GM18873 (cell line): ENCODE data around the gene ACTG2.

Experiments used
- ATAC-seq: cut with Tn5 transposase; IDR thresholded peaks from one replicate; pipeline ENCODE4 v1.9.1; 2021; ENCODE audit warnings: mild to moderate bottlenecking, moderate library complexity, moderate number of reproducible peaks; ENCODE audit not compliant: unreplicated experiment, low FRiP score

Gene ACTG2

GRCh38 chr2:73911548-73912208 lies 18.9 kb downstream of the ACTG2 start:
- no peak for ATAC-seq

- ATAC-seq: no peak
Observed at GRCh38 chr2:73913414-73914054, 20.7 kb downstream of the ACTG2 start.

- ATAC-seq: no peak
Observed at GRCh38 chr2:73914667-73915066, 21.9 kb downstream of the ACTG2 start.

- no peak for ATAC-seq
Observed at GRCh38 chr2:73915437-73915993, 22.7 kb downstream of the ACTG2 start.

GRCh38 chr2:73916666-73917065 lies 23.9 kb downstream of the ACTG2 start:
- no peak for ATAC-seq

- ATAC-seq: no peak
Observed at GRCh38 chr2:73917296-73917695, 24.5 kb downstream of the ACTG2 start.

GRCh38 chr2:73917696-73918207 lies 24.9 kb downstream of the ACTG2 start:
- ATAC-seq: no peak

- no peak for ATAC-seq
Observed at GRCh38 chr2:73918856-73919255, 26.0 kb downstream of the ACTG2 start.

GRCh38 chr2:73919596-73920228 lies 26.9 kb downstream of the ACTG2 start:
- no peak for ATAC-seq

GRCh38 chr2:73920577-73921545 lies 28.1 kb downstream of the ACTG2 start:
- no peak for ATAC-seq

- no peak for ATAC-seq
Observed at GRCh38 chr2:73921581-73921980, 28.8 kb downstream of the ACTG2 start.

GRCh38 chr2:73922681-73923080 lies 29.9 kb downstream of the ACTG2 start:
- no peak for ATAC-seq

- ATAC-seq: no peak
Observed at GRCh38 chr2:73925033-73925704, 32.4 kb downstream of the ACTG2 start.

GRCh38 chr2:73925853-73926492 lies 33.2 kb downstream of the ACTG2 start:
- no peak for ATAC-seq

GRCh38 chr2:73926493-73927327 lies 33.9 kb downstream of the ACTG2 start, which contains the start of gene DGUOK:
TSS of gene DGUOK (plus strand) at chr2:73926880. CDS start at chr2:73926911, 31 bp downstream.
- peak; percentile 98 for ATAC-seq

GRCh38 chr2:73927344-73927743 lies 34.5 kb downstream of the ACTG2 start:
- ATAC-seq: no peak

GRCh38 chr2:73928963-73929347 lies 36.1 kb downstream of the ACTG2 start:
- ATAC-seq: no peak

GRCh38 chr2:73930386-73930785 lies 37.6 kb downstream of the ACTG2 start:
- ATAC-seq: no peak
